SH-SY5Y (cell line): ENCODE measurements around the gene SYNDIG1.

Experiments
- GATA2 ChIP-seq: IDR thresholded peaks from 2 replicates; pipeline ENCODE4 v1.6.1; 2011; ENCODE audit warnings: mild to moderate bottlenecking, low read depth, low read length
- GATA3 ChIP-seq: IDR thresholded peaks from 2 replicates; pipeline ENCODE4 v1.6.1; 2011; ENCODE audit warnings: low read depth, mild to moderate bottlenecking, low read length, moderate library complexity

SYNDIG1 gene

DNA sequence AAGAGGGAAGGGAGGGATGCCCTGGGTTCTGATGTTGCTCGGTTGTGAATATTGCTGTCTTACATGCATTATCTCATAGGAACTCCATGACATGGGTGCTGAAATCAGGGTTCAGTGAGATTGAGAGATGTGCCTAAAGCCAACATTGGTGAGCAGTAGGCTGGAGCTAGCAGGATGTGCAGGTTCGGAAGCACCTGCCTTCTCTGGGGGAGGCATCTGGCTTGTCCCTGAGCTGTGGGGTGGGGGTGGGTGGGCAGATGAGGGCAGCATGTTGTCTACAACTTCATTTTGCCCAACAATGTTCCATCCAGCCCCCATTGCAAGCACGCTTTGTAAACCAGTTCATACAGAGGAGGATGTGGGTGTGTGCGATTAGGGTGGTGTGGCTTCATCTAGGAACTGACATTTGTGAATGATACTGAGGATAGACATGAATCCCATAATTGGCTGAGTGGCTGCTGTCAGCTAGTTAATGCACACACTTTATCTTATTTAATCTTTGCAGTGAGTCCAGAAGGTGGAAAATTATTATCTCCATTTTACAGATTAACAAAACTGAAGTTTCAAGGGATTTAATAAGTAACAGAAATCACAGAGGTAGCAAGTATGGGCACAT is 119.4 kb downstream of the SYNDIG1 start:
- peak; percentile 54 for TF ChIP-seq GATA2
- no peak for TF ChIP-seq GATA3

- TF ChIP-seq GATA2 (no peak), GATA3 (no peak)
Observed at GRCh38 chr20:24589381-24589780, 120.0 kb downstream of the SYNDIG1 start.

- no peak for TF ChIP-seq GATA2
- TF ChIP-seq GATA3 = no peak
Observed at GRCh38 chr20:24589815-24590177, 120.4 kb downstream of the SYNDIG1 start.

- no peak for TF ChIP-seq GATA2
- TF ChIP-seq GATA3 = no peak
Observed at GRCh38 chr20:24590178-24590982, 121.0 kb downstream of the SYNDIG1 start.

DNA sequence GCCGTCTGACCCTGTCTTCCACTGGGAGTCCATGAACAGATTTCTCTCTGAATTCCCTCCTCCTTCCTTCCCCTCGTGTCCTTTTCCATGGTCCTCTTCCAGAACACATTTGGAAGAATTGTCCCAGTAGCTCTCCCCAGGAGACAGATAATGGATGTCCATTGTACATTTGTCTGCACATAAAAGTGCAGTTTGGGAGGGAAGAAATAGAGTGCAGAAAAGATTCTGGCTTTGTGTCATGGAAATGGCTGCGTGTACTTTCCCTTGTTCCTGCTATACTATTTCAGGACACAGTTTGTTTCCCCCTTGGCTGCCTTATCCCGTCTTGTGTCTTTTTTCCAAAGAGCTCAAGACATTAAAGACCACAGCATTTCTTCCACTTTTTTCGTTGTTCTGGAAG is 127.6 kb downstream of the SYNDIG1 start:
- TF ChIP-seq GATA2 = no peak
- TF ChIP-seq GATA3 = no peak

- TF ChIP-seq GATA3 (no peak), GATA2 (no peak)
Observed at GRCh38 chr20:24598346-24598745, 128.9 kb downstream of the SYNDIG1 start.

DNA sequence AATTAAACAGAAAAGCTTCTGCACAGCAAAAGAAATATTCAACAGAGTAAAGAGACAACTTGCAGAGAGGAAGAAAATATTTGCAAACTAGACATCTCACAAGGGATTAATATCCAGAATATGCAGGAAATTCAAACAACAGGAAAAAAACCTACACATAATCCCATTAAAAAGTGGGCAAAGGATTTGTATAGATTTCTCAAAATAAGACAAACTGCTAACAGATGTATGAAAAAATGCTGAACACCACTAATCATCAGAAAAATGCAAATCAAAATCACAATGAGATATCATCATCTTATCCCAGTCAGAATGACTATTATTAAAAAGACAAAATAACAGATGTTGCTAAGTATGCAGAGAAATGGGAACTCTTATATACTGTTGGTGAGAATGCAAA is 129.6 kb downstream of the SYNDIG1 start:
- TF ChIP-seq GATA2 (no peak), GATA3 (no peak)

GRCh38 chr20:24600012-24600411 is 130.6 kb downstream of the SYNDIG1 start:
- TF ChIP-seq GATA2 (no peak), GATA3 (no peak)

DNA sequence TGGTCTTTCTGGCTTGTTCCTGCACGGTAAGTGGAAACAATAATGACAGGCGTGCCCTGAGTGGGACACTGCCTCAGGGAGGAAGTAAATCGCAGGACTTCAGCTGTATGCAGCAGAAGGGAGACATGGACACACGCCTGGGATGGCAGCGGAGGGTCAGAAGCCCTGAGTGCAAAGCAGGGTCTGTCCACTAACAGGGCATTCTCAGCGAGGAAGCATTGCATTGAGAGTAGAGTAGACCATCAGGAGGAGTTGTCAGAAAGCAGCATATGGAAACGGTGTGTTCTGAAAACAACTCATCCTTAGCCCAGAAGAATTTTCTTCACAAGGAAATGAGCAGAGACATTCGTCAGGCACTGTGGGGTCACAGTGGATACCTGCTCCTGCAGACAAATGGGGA is 134.0 kb downstream of the SYNDIG1 start:
- no peak for TF ChIP-seq GATA2

DNA sequence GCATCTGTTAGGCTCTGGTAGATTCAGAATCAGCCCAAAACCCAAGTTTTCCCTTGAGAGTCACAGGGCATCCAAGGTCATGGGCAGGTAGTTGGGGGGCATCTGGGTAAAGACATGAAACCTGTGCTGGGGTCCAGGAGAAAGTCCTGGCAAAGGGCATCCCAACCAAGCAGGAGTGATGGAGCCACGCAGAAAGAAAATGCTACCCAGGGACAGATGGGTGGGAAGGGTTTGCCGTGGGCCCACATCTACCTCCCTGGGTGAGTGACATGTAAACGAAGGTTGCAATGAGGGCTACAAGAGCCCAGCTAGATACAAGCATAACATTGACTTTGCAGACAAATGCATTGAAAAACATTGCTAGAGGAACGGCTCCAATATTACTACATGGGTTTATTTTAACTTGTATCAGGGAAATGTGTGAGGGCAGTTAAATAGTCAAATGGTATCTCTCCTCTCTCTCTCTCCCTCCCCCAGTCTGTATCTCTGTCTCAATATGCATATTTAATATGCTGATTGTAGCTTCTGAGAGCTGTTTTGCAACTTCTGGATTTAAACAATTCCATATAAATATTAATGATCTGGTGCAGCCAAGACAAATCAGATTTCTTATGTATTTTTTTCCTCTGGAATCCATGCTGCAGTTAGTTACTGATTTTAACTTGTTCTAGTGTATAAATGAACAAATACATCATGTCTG is 135.7 kb downstream of the SYNDIG1 start:
- TF ChIP-seq GATA3 = no peak
- no peak for TF ChIP-seq GATA2

GRCh38 chr20:24605937-24606455 is 136.6 kb downstream of the SYNDIG1 start:
- no peak for TF ChIP-seq GATA2
- TF ChIP-seq GATA3 = no peak

DNA sequence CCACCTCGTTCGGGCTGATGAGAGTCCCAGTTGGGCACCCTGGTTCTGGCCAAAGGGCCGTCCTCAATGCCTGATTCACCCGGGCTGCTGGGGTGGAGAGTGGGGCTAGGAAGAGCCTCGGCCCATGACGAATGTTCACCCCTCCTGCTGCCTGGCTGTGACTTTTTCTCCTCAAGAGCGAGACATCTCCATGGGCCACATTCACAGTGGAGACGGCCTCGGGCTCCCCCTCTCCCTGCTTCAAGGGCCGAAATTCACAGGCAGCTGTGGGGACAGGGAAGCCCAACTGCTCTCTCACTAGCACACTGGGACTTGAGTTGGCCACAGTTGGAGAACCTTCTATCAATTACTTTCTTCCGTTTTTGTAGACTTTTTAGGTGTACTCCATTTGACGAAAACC is 138.0 kb downstream of the SYNDIG1 start:
- TF ChIP-seq GATA3 = no peak
- TF ChIP-seq GATA2 = no peak

DNA sequence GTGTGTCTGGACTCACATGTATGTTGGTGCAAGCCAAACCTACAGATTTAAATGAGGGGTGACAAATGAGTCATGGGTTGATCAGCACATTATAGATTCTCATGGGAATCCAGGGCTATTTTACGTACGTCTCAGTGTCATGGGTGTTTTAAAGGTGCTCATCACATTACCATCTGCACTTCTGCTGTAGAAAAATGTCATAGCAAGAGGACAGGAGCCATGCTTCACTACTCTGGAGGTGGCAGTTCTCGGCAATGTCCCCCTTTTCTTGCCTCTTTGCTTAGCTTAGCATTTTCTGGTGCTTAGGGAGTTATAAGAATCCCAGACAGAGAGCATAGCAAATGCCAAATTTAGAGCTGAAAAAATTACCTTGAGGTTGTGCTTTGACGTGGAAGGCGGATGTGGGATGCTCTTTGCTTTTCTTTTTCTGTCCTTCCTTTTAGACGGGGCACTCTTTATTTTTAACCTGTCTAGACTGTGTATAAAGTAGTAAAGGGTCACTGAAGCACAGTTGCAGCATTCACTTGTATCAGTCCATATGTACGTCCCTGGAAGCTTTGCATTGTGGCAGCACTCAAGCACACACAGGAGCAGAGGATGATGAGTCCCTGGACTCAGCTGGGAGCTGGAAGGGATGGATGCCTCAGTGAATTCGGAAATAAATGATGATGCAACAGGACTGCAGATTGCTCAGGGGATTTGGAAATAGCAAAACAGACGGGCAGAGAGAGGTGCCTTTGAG is 139.7 kb downstream of the SYNDIG1 start:
- no peak for TF ChIP-seq GATA3
- no peak for TF ChIP-seq GATA2

- TF ChIP-seq GATA2 = no peak
- TF ChIP-seq GATA3 = no peak
Observed at GRCh38 chr20:24609757-24610156, 140.3 kb downstream of the SYNDIG1 start.
